Trophoblast cell (in vitro differentiated cells and primary cell): ENCODE results near the gene CCZ1B.
"Not testable (repeated sequence)": the region's sequence is repeated elsewhere in the genome, so short reads cannot be mapped to it uniquely, and the experiment has no call there.

Source experiments
- DNase-seq, 2 donors: peaks; one replicate each; pipeline ENCODE4 v3.0.0-alpha.2; 2016
- H2AFZ ChIP-seq: 2 replicates; pipeline ENCODE4 v1.6.1; 2013; ENCODE audit warnings: low read length, moderate library complexity, mild to moderate bottlenecking; ENCODE audit not compliant: insufficient read depth, poor library complexity
- H2AK5ac ChIP-seq: 2 replicates; pipeline ENCODE4 v1.6.1; 2013; ENCODE audit warnings: mild to moderate bottlenecking, low read length
- H2BK120ac ChIP-seq: 2 replicates; pipeline ENCODE4 v1.6.1; 2013; ENCODE audit warnings: low read length, mild to moderate bottlenecking, moderate library complexity; ENCODE audit not compliant: insufficient read depth, poor library complexity
- H2BK12ac ChIP-seq: 2 replicates; pipeline ENCODE4 v1.6.1; 2013; ENCODE audit warnings: mild to moderate bottlenecking, low read length, moderate library complexity
- H2BK5ac ChIP-seq: 2 replicates; pipeline ENCODE4 v1.6.1; 2013; ENCODE audit warnings: low read length, low read depth, moderate library complexity, mild to moderate bottlenecking; ENCODE audit not compliant: poor library complexity
- H3K14ac ChIP-seq: 2 replicates; pipeline ENCODE4 v1.6.1; 2013; ENCODE audit warnings: mild to moderate bottlenecking, low read length
- H3K18ac ChIP-seq: 2 replicates; pipeline ENCODE4 v1.6.1; 2013; ENCODE audit warnings: mild to moderate bottlenecking, low read length
- H3K23ac ChIP-seq: 2 replicates; pipeline ENCODE4 v1.6.1; 2013; ENCODE audit warnings: low read length
- H3K27ac ChIP-seq: 2 replicates; pipeline ENCODE4 v1.5.1; 2013; ENCODE audit warnings: low read depth, mild to moderate bottlenecking, inconsistent platforms, low read length, moderate library complexity
- H3K27me3 ChIP-seq: 2 replicates; pipeline ENCODE4 v1.6.1; 2013; ENCODE audit warnings: inconsistent platforms, mild to moderate bottlenecking, low read length, moderate library complexity; ENCODE audit not compliant: insufficient read depth
- H3K36me3 ChIP-seq, 2 experiments: 1 replicate in 1 of 2; 2 replicates in 1 of 2; pipeline ENCODE4 v1.6.1; 2013; ENCODE audit warnings: low read length in 2 of 2, mild to moderate bottlenecking in 2 of 2, moderate library complexity in 1 of 2; ENCODE audit not compliant: insufficient read depth in 2 of 2, control insufficient read depth in 1 of 2
- H3K4ac ChIP-seq: 2 replicates; pipeline ENCODE4 v1.6.1; 2013; ENCODE audit warnings: low read depth, mild to moderate bottlenecking, low read length, moderate library complexity
- H3K4me1 ChIP-seq, 2 experiments: 1 replicate in 1 of 2; 2 replicates in 1 of 2; pipeline ENCODE4 v1.6.1; 2013; ENCODE audit warnings: low read length in 2 of 2, mild to moderate bottlenecking in 2 of 2, moderate library complexity in 1 of 2; ENCODE audit not compliant: insufficient read depth in 2 of 2, control insufficient read depth in 1 of 2
- H3K4me2 ChIP-seq: 2 replicates; pipeline ENCODE4 v1.6.1; 2013; ENCODE audit warnings: inconsistent platforms, mild to moderate bottlenecking, low read length, moderate library complexity
- H3K4me3 ChIP-seq: 2 replicates; pipeline ENCODE4 v1.5.1; 2013; ENCODE audit warnings: mild to moderate bottlenecking, low read depth, low read length, inconsistent platforms
- H3K79me1 ChIP-seq: one replicate; pipeline ENCODE4 v1.6.1; 2013; ENCODE audit warnings: low read length
- H3K79me2 ChIP-seq: 2 replicates; pipeline ENCODE4 v1.6.1; 2013; ENCODE audit warnings: low read length, mild to moderate bottlenecking; ENCODE audit not compliant: control insufficient read depth, insufficient read depth, poor library complexity
- H3K9ac ChIP-seq: 2 replicates; pipeline ENCODE4 v1.6.1; 2013; ENCODE audit warnings: mild to moderate bottlenecking, low read length
- H3K9me3 ChIP-seq: 2 replicates; pipeline ENCODE4 v1.6.1; 2013; ENCODE audit warnings: low read depth, mild to moderate bottlenecking, control low read depth, inconsistent platforms, low read length; ENCODE audit not compliant: insufficient read depth
- H4K12ac ChIP-seq: 2 replicates; pipeline ENCODE4 v1.6.1; 2013; ENCODE audit warnings: low read depth, mild to moderate bottlenecking, low read length, moderate library complexity
- H4K8ac ChIP-seq: 2 replicates; pipeline ENCODE4 v1.6.1; 2013; ENCODE audit warnings: low read depth, mild to moderate bottlenecking, low read length, moderate library complexity
- H4K91ac ChIP-seq: one replicate; pipeline ENCODE4 v1.6.1; 2013; ENCODE audit warnings: low read depth, mild to moderate bottlenecking, low read length, moderate library complexity
- WGBS: extraction: QIAGEN DNeasy Blood & Tissue Kit; methylation state at CpG from one replicate; pipeline ENCODE4 v1.1.7; 2013; ENCODE audit warnings: missing lambda C conversion rate; ENCODE audit not compliant: insufficient read length, insufficient coverage; ENCODE audit errors: extremely low coverage; 5-methylcytosine and 5-hydroxymethylcytosine counted together

Gene CCZ1B

GRCh38 chr7:6750173-6750572, 75.9 kb downstream of the CCZ1B start:
- H3K27me3 ChIP-seq, H3K4me1 ChIP-seq, H3K79me2 ChIP-seq, H2BK12ac ChIP-seq, DNase-seq, H3K9ac ChIP-seq, H3K4me2 ChIP-seq, H2AFZ ChIP-seq, H3K18ac ChIP-seq, H3K9me3 ChIP-seq, H4K12ac ChIP-seq, H2BK120ac ChIP-seq, H3K4me3 ChIP-seq, H3K23ac ChIP-seq, H3K79me1 ChIP-seq, H3K14ac ChIP-seq, H2AK5ac ChIP-seq, H4K91ac ChIP-seq, H3K36me3 ChIP-seq, H3K27ac ChIP-seq, H2BK5ac ChIP-seq, H4K8ac ChIP-seq, H3K4ac ChIP-seq: not testable (repeated sequence)
- no CpG with 5 or more reads among the region's 6 CpGs for WGBS

GRCh38 chr7:6749335-6749734, 76.7 kb downstream of the CCZ1B start:
- not testable (repeated sequence) for H4K12ac ChIP-seq, H3K14ac ChIP-seq, H3K79me1 ChIP-seq, H3K27ac ChIP-seq, H3K36me3 ChIP-seq, H3K79me2 ChIP-seq, H2AFZ ChIP-seq, H3K9me3 ChIP-seq, H3K4me3 ChIP-seq, H4K91ac ChIP-seq, H2AK5ac ChIP-seq, H2BK5ac ChIP-seq, H3K18ac ChIP-seq, H3K23ac ChIP-seq, H2BK12ac ChIP-seq, H2BK120ac ChIP-seq, H3K9ac ChIP-seq, H4K8ac ChIP-seq, H3K4me2 ChIP-seq, DNase-seq, H3K4ac ChIP-seq, H3K27me3 ChIP-seq, H3K4me1 ChIP-seq
- no CpG with 5 or more reads among the region's 12 CpGs for WGBS
